HEK293 (cell line): ENCODE measurements around the gene DOCK4.

Experiments
- CTCF ChIA-PET: fragments of 350-600 bp; formaldehyde crosslinking; extraction: SDS; loops from one replicate; lab custom pipeline; 2021; ENCODE audit warnings: antibody characterized with exemption; lab: Yijun Ruan, JAX
- POLR2A ChIA-PET: fragments of 300-600 bp; formaldehyde crosslinking; extraction: SDS; loops from one replicate; lab custom pipeline; 2020; ENCODE audit warnings: antibody characterized with exemption, inconsistent platforms; lab: Yijun Ruan, JAX
- H3K27ac ChIP-seq: fragments of 200-500 bp; sonication (Bioruptor generic); 2 replicates; pipeline ENCODE4 v1.5.1; 2014; ENCODE audit warnings: low read depth, low read length, control low read depth, inconsistent platforms; ENCODE audit errors: extremely low read depth
- H3K36me3 ChIP-seq, 2 experiments: fragments of 200-500 bp in 1 of 2; sonication (Bioruptor generic) in 1 of 2; 1 replicate in 1 of 2; 2 replicates in 1 of 2; pipeline ENCODE4 v1.5.1; 2014 to 2017; ENCODE audit warnings: inconsistent platforms in 2 of 2, low read length in 2 of 2; ENCODE audit not compliant: control insufficient read depth in 2 of 2, insufficient read depth in 1 of 2
- H3K4me1 ChIP-seq: fragments of 200-500 bp; sonication (Bioruptor generic); 2 replicates; pipeline ENCODE4 v1.5.1; 2014; ENCODE audit warnings: mild to moderate bottlenecking, low read length, inconsistent platforms; ENCODE audit not compliant: control insufficient read depth, insufficient read depth
- H3K4me3 ChIP-seq: 2 replicates; pipeline ENCODE4 v1.5.1; 2011; ENCODE audit warnings: low read depth, mild to moderate bottlenecking, control low read depth, low read length, moderate library complexity
- H3K9me3 ChIP-seq: fragments of 200-500 bp; sonication (Bioruptor generic); 2 replicates; pipeline ENCODE4 v1.5.1; 2014; ENCODE audit warnings: low read depth, low read length, inconsistent platforms; ENCODE audit not compliant: control insufficient read depth, insufficient read depth
- FEZF1 ChIP-seq: fragments of 450-650 bp; formaldehyde crosslinking; IDR thresholded peaks from 2 replicates; pipeline ENCODE4 v1.5.1; 2016; ENCODE audit warnings: missing biosample characterization, missing genetic modification characterization
- GLIS2 ChIP-seq: fragments of 450-650 bp; formaldehyde crosslinking; IDR thresholded peaks from 2 replicates; pipeline ENCODE4 v1.5.1; 2016; ENCODE audit warnings: missing biosample characterization, missing genetic modification characterization
- HOXC10 ChIP-seq: sonication (generic); formaldehyde crosslinking; IDR thresholded peaks from 2 replicates; pipeline ENCODE4 v1.8.1; 2023; ENCODE audit warnings: mild to moderate bottlenecking, missing genetic modification reagents
- KLF1 ChIP-seq: fragments of 450-650 bp; formaldehyde crosslinking; IDR thresholded peaks from 2 replicates; pipeline ENCODE4 v1.5.1; 2016; ENCODE audit warnings: missing biosample characterization, missing genetic modification characterization
- KLF16 ChIP-seq: fragments of 450-650 bp; formaldehyde crosslinking; IDR thresholded peaks from 2 replicates; pipeline ENCODE4 v1.5.1; 2017; ENCODE audit warnings: missing biosample characterization, missing genetic modification characterization
- MYNN ChIP-seq: fragments of 450-650 bp; formaldehyde crosslinking; IDR thresholded peaks from 2 replicates; pipeline ENCODE4 v1.5.1; 2016; ENCODE audit warnings: missing biosample characterization, missing genetic modification characterization, borderline replicate concordance
- PBX3 ChIP-seq: sonication (generic); formaldehyde crosslinking; IDR thresholded peaks from 2 replicates; pipeline ENCODE4 v1.8.1; 2022; ENCODE audit warnings: mild to moderate bottlenecking, moderate library complexity, missing genetic modification reagents
- PRDM1 ChIP-seq: fragments of 450-650 bp; formaldehyde crosslinking; IDR thresholded peaks from 2 replicates; pipeline ENCODE4; 2016; ENCODE audit warnings: missing biosample characterization, missing genetic modification characterization
- TCF7L2 ChIP-seq: IDR thresholded peaks from 2 replicates; pipeline ENCODE4 v1.6.1; 2011; ENCODE audit warnings: low read depth, mild to moderate bottlenecking, inconsistent platforms, low read length, moderate library complexity, borderline replicate concordance
- ZBTB8A ChIP-seq: fragments of 450-650 bp; formaldehyde crosslinking; IDR thresholded peaks from 2 replicates; pipeline ENCODE4 v1.5.1; 2016; ENCODE audit warnings: missing biosample characterization, missing genetic modification characterization
- ZEB2 ChIP-seq: fragments of 450-650 bp; formaldehyde crosslinking; IDR thresholded peaks from 2 replicates; pipeline ENCODE4 v1.5.1; 2016; ENCODE audit warnings: missing biosample characterization, missing genetic modification characterization
- ZFP37 ChIP-seq: fragments of 450-650 bp; formaldehyde crosslinking; IDR thresholded peaks from 2 replicates; pipeline ENCODE4 v1.5.1; 2016; ENCODE audit warnings: missing biosample characterization, missing genetic modification characterization
- ZNF146 ChIP-seq: fragments of 450-650 bp; formaldehyde crosslinking; IDR thresholded peaks from 2 replicates; pipeline ENCODE4 v1.5.1; 2016; ENCODE audit warnings: missing biosample characterization, missing genetic modification characterization
- ZNF157 ChIP-seq: fragments of 450-650 bp; formaldehyde crosslinking; IDR thresholded peaks from 2 replicates; pipeline ENCODE4 v1.5.1; 2016; ENCODE audit warnings: missing biosample characterization, missing genetic modification characterization
- ZNF169 ChIP-seq: fragments of 450-650 bp; formaldehyde crosslinking; IDR thresholded peaks from 2 replicates; pipeline ENCODE4 v1.5.1; 2016; ENCODE audit warnings: missing biosample characterization, missing genetic modification characterization
- ZNF175 ChIP-seq: fragments of 450-650 bp; formaldehyde crosslinking; IDR thresholded peaks from 2 replicates; pipeline ENCODE4 v1.5.1; 2016; ENCODE audit warnings: missing biosample characterization, missing genetic modification characterization
- ZNF221 ChIP-seq: fragments of 450-650 bp; formaldehyde crosslinking; IDR thresholded peaks from 2 replicates; pipeline ENCODE4 v1.5.1; 2017; ENCODE audit warnings: missing biosample characterization, missing genetic modification characterization, borderline replicate concordance
- ZNF248 ChIP-seq: fragments of 450-650 bp; formaldehyde crosslinking; IDR thresholded peaks from 2 replicates; pipeline ENCODE4 v1.5.1; 2017; ENCODE audit warnings: missing biosample characterization, missing genetic modification characterization
- ZNF394 ChIP-seq: fragments of 450-650 bp; formaldehyde crosslinking; IDR thresholded peaks from 2 replicates; pipeline ENCODE4 v1.5.1; 2016; ENCODE audit warnings: missing biosample characterization, missing genetic modification characterization, mild to moderate bottlenecking, moderate library complexity, borderline replicate concordance
- ZNF426 ChIP-seq: fragments of 450-650 bp; formaldehyde crosslinking; IDR thresholded peaks from 2 replicates; pipeline ENCODE4 v1.5.1; 2017; ENCODE audit warnings: missing biosample characterization, missing genetic modification characterization, mild to moderate bottlenecking, inconsistent platforms, moderate library complexity
- ZNF48 ChIP-seq: fragments of 450-650 bp; formaldehyde crosslinking; IDR thresholded peaks from 2 replicates; pipeline ENCODE4 v1.5.1; 2016; ENCODE audit warnings: missing biosample characterization, missing genetic modification characterization
- ZNF510 ChIP-seq: fragments of 450-650 bp; formaldehyde crosslinking; IDR thresholded peaks from 2 replicates; pipeline ENCODE4 v1.5.1; 2018; ENCODE audit warnings: mild to moderate bottlenecking, missing genetic modification characterization, missing biosample characterization; ENCODE audit not compliant: insufficient replicate concordance
- ZNF529 ChIP-seq: fragments of 450-650 bp; formaldehyde crosslinking; IDR thresholded peaks from 2 replicates; pipeline ENCODE4 v1.5.1; 2017; ENCODE audit warnings: missing genetic modification characterization, missing biosample characterization; ENCODE audit not compliant: insufficient replicate concordance
- ZNF530 ChIP-seq: fragments of 450-650 bp; formaldehyde crosslinking; IDR thresholded peaks from 2 replicates; pipeline ENCODE4 v1.5.1; 2016; ENCODE audit warnings: low read depth, missing biosample characterization, missing genetic modification characterization
- ZNF544 ChIP-seq: fragments of 450-650 bp; formaldehyde crosslinking; IDR thresholded peaks from 2 replicates; pipeline ENCODE4 v1.5.0; 2017; ENCODE audit warnings: missing biosample characterization, missing genetic modification characterization
- ZNF585B ChIP-seq: fragments of 450-650 bp; formaldehyde crosslinking; IDR thresholded peaks from 2 replicates; pipeline ENCODE4 v1.5.1; 2016; ENCODE audit warnings: missing biosample characterization, missing genetic modification characterization
- ZNF639 ChIP-seq: fragments of 450-650 bp; formaldehyde crosslinking; IDR thresholded peaks from 2 replicates; pipeline ENCODE4 v1.5.1; 2016; ENCODE audit warnings: missing biosample characterization, missing genetic modification characterization
- ZNF677 ChIP-seq: fragments of 450-650 bp; IDR thresholded peaks from 2 replicates; pipeline ENCODE4 v1.5.0; 2018; ENCODE audit warnings: missing biosample characterization, mild to moderate bottlenecking, missing genetic modification characterization, moderate library complexity
- ZNF830 ChIP-seq: fragments of 450-650 bp; IDR thresholded peaks from 2 replicates; pipeline ENCODE4 v1.5.0; 2018; ENCODE audit warnings: missing biosample characterization, missing genetic modification characterization, low read depth, mild to moderate bottlenecking, moderate library complexity
- ZSCAN30 ChIP-seq: fragments of 450-650 bp; IDR thresholded peaks from 2 replicates; pipeline ENCODE4 v1.5.1; 2018; ENCODE audit warnings: missing biosample characterization, mild to moderate bottlenecking, missing genetic modification characterization, moderate library complexity

DOCK4 gene

GRCh38 chr7:112068967-112069366, 137.2 kb downstream of the DOCK4 start:
- TF ChIP-seq ZNF146 (tag by site-specific recombination) = no peak
- no peak for TF ChIP-seq ZSCAN30 (tag by site-specific recombination)
- no peak for TF ChIP-seq ZNF48 (tag by site-specific recombination)
- TF ChIP-seq ZNF221 = no peak
- TF ChIP-seq KLF1 (tag by site-specific recombination) = no peak
- no peak for TF ChIP-seq ZEB2
- TF ChIP-seq ZNF830 = no peak
- TF ChIP-seq ZNF585B (tag by site-specific recombination) = no peak
- TF ChIP-seq ZNF530 (tag by site-specific recombination) = no peak
- TF ChIP-seq ZNF510 (tag by site-specific recombination) = no peak
- TF ChIP-seq TCF7L2 = no peak
- no peak for TF ChIP-seq ZNF426 (tag by site-specific recombination)
- no peak for TF ChIP-seq ZNF248 (tag by site-specific recombination)
- no peak for TF ChIP-seq ZNF157
- TF ChIP-seq GLIS2 = no peak
- TF ChIP-seq, all 188 proteins: peak for 0
- no peak overlapping the region for H3K4me3 ChIP-seq
- POLR2A ChIA-PET = no interaction called here

GRCh38 chr7:112067632-112068540, 138.3 kb downstream of the DOCK4 start:
- CTCF ChIA-PET = no interaction called here

More at GRCh38 chr7:112068967-112069366, 137.2 kb downstream of the DOCK4 start:
- Histone ChIP-seq H3K9me3 (no peaks in the 10 kb centered on the region), H3K4me1 (peaks cover 5% of the 10 kb centered on the region), H3K27ac (no peak overlapping the region), H3K36me3 (no peaks in the 10 kb centered on the region)
- CTCF ChIA-PET = no interaction called here

More at GRCh38 chr7:112067632-112068540, 138.3 kb downstream of the DOCK4 start:
- Histone ChIP-seq H3K27ac (no peak overlapping the region), H3K36me3 (no peaks in the 10 kb centered on the region), H3K4me1 (peaks cover 5% of the 10 kb centered on the region), H3K9me3 (no peaks in the 10 kb centered on the region), H3K4me3 (no peak overlapping the region)
- POLR2A ChIA-PET = no interaction called here
- no peak for TF ChIP-seq ZNF529 (tag by site-specific recombination)
- no peak for TF ChIP-seq PBX3 (CRISPR knock-in tag)
- TF ChIP-seq ZNF677 (tag by site-specific recombination) = no peak
- TF ChIP-seq KLF16 (tag by site-specific recombination) = no peak
- no peak for TF ChIP-seq MYNN (tag by site-specific recombination)
- no peak for TF ChIP-seq ZNF175 (tag by site-specific recombination)
- no peak for TF ChIP-seq ZNF394 (tag by site-specific recombination)
- no peak for TF ChIP-seq ZNF639 (tag by site-specific recombination)
- no peak for TF ChIP-seq ZFP37 (tag by site-specific recombination)
- TF ChIP-seq FEZF1 (tag by site-specific recombination) = no peak
- no peak for TF ChIP-seq ZNF544 (tag by site-specific recombination)
- TF ChIP-seq ZNF146 (tag by site-specific recombination) = no peak
- no peak for TF ChIP-seq ZNF169 (tag by site-specific recombination)
- no peak for TF ChIP-seq HOXC10 (CRISPR knock-in tag)
- no peak for TF ChIP-seq ZBTB8A (tag by site-specific recombination)
- no peak for TF ChIP-seq PRDM1
